GM18867 (cell line): ENCODE results near the gene MAB21L3.
"Not testable (repeated sequence)": the region's sequence is repeated elsewhere in the genome, so short reads cannot be mapped to it uniquely, and the experiment has no call there.

Source experiments
- ATAC-seq: cut with Tn5 transposase; IDR thresholded peaks from one replicate; pipeline ENCODE4 v1.9.1; 2021; ENCODE audit warnings: mild to moderate bottlenecking, moderate library complexity; ENCODE audit not compliant: unreplicated experiment

Gene MAB21L3

GRCh38 chr1:116133696-116134475 lies 22.7 kb downstream of the MAB21L3 start:
- ATAC-seq = no peak

DNA sequence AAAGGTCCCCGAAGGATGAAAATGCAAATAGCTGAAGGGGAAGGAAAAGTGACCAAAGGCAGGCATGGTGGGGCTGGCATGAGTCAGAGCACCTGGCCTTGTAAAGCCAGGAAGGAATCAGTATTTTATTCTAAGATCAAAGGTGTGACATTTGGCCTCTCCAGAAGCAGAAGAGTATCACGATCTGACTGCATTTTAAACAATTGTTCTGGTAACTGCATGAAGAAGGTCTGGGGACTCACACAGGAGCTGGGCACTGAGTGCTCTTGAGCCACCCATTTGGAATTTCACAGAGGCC lies 23.2 kb downstream of the MAB21L3 start:
- ATAC-seq = no peak

GRCh38 chr1:116138277-116138792 lies 27.1 kb downstream of the MAB21L3 start:
- no peak for ATAC-seq

GRCh38 chr1:116139592-116140134 lies 28.5 kb downstream of the MAB21L3 start:
- ATAC-seq = no peak

GRCh38 chr1:116144151-116144550 lies 33.0 kb downstream of the MAB21L3 start:
- ATAC-seq = no peak

GRCh38 chr1:116146447-116147113 lies 35.4 kb downstream of the MAB21L3 start:
- ATAC-seq = not testable (repeated sequence)

GRCh38 chr1:116147114-116147510 lies 35.9 kb downstream of the MAB21L3 start:
- no peak for ATAC-seq

GRCh38 chr1:116147972-116148371 lies 36.8 kb downstream of the MAB21L3 start:
- no peak for ATAC-seq

DNA sequence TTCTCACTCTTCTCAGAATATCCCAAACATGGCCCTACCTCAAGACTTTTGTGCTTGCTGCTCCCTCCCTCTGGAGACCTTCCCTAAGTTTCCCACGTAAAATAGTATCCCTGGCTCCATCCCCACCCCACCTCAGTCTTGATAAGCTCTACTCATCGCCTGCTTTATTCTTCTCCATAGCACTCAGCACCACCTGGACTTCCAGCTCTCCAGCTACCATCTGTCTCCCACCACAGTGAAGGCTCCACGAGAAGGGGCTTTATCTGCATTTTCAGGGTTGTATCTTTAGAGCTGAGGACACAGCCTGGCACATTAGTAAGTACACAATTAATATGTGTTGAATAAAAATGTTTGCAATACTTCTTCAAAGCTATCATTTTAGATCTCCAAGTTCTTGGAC lies 37.8 kb downstream of the MAB21L3 start:
- no peak for ATAC-seq

- ATAC-seq = no peak
Observed at GRCh38 chr1:116150368-116150767, 39.2 kb downstream of the MAB21L3 start.

GRCh38 chr1:116151739-116152576 lies 40.8 kb downstream of the MAB21L3 start:
- peak; percentile 94 for ATAC-seq

- ATAC-seq = no peak
Observed at GRCh38 chr1:116152577-116152943, 41.4 kb downstream of the MAB21L3 start.

- ATAC-seq = no peak
Observed at GRCh38 chr1:116152950-116153691, 41.9 kb downstream of the MAB21L3 start.

DNA sequence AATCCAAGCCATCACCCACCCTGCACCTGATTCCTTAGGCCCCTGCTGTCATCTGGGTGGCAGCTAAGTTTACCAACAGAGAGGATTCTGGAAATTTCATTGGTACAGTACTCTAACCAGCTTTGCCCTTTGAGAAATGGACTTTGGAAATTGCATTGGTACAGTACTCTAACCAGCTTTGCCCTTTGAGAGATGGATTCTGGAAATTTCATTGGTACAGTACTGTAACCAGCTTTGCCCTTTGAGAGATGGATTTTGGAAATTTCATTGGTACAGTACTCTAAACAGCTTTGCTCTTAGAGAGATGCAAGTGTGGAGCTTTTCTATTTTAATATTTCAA lies 42.5 kb downstream of the MAB21L3 start:
- no peak for ATAC-seq

GRCh38 chr1:116154536-116154935 lies 43.3 kb downstream of the MAB21L3 start:
- no peak for ATAC-seq

DNA sequence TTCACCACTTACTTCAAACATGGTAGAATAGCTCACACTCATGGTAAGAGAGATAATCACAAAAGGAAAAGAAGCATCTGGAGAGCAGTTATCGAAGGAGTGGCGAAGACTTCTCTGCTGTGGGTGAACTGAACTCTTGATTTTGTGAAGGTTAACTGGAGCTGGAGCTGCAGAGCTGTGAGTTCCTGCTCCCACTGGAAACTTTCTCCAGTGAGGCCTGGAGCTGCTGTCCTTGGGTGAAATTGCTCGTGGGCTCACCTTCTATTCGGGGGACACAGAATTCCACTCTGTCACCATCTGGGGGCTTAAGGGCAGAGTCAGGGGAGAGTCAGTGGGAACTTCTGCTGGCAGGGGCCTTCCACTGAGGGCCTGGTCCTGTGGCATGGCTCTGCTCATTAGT lies 45.9 kb downstream of the MAB21L3 start:
- no peak for ATAC-seq

DNA sequence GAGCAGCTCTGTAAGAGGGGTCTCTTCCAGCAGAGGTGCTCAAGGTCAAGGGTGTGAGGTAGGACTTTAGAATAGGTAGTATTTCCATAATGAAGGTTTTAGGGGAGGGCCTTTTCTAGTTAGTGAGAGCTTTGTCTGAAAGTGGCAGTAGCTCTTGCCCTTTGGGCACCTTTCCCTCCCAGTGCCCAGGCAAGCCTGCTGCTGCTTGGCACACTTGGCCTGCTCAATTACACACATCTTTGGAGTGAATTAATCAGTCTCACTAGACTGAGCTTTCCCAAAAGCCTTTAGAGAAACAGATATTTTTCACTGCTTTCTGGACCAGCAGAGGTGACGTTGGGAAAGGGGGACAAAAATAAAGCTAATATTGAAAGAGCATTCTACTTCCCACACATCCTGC lies 48.0 kb downstream of the MAB21L3 start:
- no peak for ATAC-seq

- no peak for ATAC-seq
Observed at GRCh38 chr1:116159611-116160010, 48.4 kb downstream of the MAB21L3 start.

DNA sequence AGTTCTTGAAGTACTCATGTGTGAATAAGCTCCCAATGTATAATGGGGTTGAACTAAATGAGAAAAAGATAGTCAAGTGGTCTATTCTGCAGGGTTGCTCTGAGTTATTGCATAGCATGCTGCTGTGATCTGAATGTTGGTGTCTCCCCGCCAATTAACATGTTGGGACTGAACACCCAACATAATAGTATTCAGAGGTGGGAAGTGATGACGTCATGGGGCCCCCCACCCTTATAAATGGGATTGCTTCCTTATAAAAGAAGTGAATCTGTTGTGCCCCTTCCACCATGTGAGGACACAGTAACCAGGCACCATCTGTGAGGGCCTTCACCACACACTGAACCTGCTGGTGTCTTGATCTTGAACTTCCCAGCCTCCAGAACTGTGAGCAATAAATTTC lies 50.2 kb downstream of the MAB21L3 start:
- no peak for ATAC-seq

DNA sequence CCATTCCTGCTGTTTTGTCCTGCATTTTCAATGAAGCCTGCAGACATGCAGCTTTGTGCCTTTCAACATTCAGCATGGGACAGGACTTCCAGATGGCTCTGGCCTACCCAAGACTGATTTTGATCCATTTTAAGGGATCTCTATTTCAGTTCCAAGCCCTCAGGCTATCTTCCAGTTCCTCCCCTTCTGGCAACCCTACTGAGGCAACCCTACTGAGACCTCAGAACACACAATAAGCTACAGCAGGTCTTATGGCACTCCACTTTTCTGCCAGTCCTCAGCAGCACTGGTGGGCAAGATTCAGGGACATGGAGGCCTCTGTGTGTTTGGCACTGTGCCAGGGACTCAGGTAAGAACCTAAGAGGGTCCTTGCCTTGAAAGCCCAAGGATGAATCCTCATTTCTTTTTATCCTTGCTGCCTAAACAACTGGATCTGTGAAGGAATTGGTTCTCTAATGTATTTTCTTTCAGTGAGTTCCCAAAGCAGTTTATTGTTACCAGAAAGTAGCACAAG lies 50.7 kb downstream of the MAB21L3 start:
- ATAC-seq = no peak

DNA sequence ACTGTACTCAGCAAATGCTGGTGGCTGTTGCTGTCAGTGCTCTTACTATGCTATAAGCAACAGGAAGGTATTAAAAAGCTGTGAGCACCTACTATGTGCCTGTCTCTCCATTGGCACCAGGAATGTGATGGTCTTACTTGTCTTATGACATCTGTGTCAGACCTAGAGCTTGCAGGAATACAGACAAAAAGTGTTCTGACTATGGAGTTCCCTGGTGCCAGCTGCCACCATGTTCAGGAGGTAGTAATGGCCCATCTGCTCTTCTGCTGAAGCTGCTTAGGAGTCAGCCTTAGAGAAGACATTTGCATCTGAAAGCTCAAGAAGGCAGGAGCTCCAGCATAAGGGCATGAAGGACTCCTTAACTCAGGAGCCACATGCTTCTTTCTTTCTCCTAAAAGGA lies 52.3 kb downstream of the MAB21L3 start:
- ATAC-seq = no peak
